Midbrain (tissue), 1 donor: ENCODE results near the gene MS4A6A.
"Not testable (repeated sequence)": the region's sequence is repeated elsewhere in the genome, so short reads cannot be mapped to it uniquely, and the experiment has no call there.

ENCODE experiments used
- DNase-seq: peaks from one replicate; lab custom pipeline; 2025; lab: John Stamatoyannopoulos, UW

The MS4A6A gene, protein sequence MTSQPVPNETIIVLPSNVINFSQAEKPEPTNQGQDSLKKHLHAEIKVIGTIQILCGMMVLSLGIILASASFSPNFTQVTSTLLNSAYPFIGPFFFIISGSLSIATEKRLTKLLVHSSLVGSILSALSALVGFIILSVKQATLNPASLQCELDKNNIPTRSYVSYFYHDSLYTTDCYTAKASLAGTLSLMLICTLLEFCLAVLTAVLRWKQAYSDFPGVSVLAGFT

DNA sequence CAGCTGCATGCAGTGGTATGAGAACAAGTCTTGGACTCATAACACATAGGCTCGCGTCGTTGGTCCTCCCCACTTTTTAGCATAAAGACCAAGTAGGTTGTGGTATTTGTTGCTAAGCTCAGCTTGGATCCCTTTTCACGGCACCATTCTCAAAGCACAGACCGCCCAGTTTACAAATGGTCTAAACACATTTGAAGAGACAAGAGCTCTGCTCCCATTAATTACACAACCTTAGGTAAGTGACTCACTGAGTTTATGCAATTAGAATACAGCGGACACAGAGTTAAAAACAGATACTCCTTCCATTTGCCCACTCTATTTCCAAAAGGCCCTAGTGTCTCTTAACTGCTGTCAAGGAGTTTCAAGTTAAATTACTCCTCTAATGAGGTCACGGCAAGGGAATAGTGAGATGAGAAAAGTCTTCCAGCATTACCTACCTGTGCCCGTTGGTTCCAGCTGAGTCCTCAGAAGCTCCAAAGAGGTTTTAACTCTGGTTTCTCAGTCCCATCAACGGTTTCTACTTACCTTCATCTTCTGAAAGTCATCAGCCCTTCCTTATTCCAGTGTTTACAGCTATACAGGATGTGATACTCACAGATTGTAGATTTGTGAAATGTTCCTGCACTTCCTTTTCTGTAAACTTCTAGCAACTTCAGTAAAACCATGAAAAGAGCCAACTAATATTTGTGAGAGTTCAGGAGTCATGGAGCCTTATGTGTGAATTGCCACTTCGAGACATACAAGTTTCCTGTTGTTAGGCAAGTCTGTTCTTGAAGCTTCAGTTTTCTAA lies at the start of gene MS4A6A:
Gene MS4A6A (minus strand): TSS at position 543 of the 790 bp plus-strand sequence. CDS start 1,356 bp downstream, outside the sequence.
- no peak for DNase-seq

DNA sequence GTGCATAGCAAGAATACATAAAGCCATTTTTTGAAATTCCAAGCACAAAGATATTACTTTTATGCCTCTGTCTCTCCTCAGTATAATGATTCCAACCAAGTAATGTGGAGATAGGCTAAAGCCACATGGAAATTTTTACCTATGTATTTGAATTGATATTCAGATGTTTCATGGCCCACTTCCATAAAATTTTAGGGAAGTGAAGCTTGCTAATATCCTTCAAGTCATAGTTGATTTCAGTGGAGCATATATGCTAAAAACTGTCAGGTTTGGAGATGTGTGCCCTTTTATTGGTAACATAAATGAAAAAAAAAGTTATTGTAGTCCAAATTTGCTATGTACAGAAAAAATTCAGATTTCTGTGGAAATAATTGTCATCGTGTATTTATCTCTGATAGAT lies 47.8 kb upstream of the MS4A6A start:
- no peak for DNase-seq

DNA sequence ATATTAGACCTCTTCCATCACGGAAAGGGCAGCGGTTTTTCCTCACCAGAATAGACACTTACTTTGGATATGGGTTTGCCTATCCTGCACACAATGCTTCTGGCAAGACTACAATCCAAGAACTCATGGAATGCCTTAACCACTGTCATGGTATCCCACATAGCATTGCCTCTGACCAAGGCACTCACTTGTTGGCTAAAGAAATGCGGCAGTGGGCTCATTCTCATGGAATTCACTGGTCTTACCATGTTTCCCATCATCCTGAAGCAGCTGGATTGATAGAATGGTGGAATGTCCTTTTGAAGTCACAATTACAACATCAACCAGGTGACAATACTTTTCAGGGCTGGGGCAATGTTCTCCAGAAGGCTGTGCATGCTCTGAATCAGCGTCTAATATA lies 39.3 kb upstream of the MS4A6A start:
- no peak for DNase-seq

DNA sequence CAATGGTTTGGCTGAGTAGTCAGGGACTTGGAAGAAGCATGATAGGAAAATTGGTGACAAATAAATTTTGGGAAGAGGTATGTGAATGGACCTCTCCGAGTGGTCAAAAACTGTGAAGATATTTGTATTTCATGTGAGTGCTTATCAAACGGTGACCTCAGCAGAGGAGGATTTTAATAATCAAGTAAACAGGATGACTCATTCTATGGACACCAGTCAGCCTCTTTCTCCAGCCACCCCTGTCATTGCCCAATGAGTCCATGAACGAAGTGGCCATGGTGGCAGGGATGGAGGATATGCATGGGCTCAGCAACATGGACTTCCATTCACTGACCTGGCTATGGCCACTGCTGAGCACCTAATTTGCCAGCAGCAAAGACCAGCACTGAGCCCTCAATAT lies 38.8 kb upstream of the MS4A6A start:
- DNase-seq: no peak

DNA sequence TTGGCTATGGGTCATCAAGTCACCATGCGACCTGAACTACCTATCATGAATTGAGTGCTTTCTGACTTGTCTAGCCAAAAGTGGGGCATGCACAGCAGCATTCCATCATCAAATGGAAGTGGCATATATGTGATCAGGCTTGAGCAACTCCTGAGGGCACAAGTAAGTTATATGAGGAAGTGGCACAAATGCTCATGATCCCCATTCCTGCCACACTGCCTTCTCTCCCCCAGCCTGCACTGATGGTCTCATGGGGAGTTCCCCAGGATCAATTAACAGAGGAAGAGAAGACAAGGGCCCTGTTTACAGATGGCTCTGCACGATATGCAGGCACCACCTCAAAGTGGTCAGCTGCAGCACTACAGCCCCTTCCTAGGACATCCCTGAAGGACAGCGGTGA lies 38.3 kb upstream of the MS4A6A start:
- no peak for DNase-seq

DNA sequence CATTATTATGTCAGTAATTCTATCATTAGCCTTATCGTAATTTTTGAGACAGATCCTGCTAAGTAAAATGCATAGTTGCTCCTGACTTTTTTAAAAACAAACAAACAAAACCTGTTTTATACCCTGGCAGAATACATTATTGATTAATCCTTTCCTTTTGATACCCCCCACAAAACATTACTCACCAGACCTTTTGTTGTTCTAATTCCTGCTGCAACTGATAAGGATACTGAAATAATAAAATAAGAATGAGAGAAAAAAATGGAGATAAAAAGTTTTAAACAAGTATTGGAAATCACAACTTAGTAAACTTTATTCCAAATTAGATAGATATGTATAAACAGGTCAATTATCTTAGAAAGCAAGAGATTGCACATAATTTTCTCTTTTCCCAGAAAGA lies 31.5 kb upstream of the MS4A6A start:
- DNase-seq: no peak

DNA sequence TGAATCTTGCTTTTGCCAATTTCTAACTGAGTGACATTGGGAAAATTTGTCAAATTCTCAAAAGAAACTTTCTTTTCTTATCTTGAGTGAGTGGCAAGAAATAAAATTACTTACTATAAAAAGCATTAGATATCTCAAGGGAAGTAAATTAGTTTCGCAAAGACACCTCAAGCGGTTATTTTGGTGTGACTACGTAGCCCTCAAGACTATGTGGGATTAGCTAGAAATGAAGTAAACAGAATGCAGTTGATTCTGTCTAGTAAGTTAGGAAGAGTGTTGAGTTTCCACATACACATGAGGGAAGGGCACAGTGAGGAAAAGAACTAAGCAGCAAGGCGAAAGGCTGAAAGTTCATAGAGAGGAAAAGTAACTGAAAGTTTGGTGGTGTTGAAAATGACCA lies 28.3 kb upstream of the MS4A6A start:
- DNase-seq: no peak

DNA sequence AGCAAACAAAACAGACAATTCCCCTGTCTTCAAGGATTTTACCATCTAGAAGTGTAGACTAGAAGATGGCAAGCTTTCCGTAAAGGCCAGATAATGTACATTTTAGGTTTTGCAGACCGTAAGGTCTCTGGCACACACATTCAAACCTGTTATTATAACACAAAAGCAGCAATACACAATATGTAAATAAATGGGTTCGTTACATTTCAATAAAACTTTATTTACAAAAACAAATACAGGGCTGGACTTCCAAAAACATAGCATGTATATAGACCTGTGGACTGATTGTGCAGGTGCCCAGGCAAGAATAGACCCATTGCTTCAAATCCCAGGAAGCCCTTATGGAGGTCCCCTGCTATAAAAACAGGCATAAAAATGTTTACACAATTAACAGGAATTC lies 27.1 kb upstream of the MS4A6A start:
- no peak for DNase-seq

DNA sequence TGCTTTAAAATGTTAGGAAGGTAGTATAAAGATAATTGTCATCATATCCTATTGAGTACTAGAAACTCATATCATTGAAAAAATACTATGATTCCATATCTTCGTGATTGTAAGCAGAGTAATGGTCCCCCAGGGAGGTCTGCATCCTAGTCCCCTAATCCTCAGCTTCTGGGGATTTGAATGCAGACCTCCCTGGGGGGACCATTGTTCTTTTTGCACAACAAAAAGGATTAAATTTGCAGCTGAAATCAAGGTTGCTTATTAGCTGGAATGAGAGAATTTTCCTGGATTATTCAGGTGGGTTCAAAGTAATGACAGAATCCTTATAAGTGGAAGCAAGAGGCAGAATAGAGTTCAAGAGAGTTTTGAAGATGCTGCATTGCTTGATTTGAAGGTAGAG lies 26.1 kb upstream of the MS4A6A start:
- no peak for DNase-seq

DNA sequence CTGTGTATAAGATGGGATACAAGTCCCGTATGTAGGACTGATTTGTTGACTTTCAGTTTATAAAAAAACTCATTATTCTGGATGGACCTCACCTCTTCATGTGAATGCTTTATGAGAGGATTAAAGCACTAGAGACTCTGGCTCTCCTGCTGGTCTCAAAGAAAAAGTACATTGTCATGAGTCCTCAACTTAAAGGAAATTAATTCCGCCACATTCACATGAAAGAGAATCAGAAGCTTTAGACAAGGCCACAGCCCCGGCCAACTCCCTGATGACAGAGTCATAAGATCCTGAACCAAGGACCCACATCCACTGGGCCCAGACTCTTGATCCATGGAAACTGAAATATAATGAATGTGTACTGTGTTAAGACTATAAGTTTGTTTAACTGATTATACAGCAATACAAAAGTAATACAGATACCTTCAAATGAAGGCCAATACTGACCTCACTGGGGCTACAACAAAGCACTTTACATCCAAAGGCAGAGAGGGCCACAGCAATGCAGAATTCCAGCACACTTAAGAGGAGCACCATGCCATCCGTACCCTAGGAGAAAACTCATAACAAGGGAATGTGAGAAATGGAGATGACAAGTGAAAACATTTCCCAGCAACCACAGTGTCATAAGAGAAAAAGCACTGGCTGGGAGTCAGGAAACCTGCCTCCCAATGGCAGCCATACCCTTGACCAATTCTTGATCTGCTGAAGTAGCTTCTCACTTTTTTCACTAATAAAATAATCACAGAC lies 25.4 kb upstream of the MS4A6A start:
- no peak for DNase-seq

DNA sequence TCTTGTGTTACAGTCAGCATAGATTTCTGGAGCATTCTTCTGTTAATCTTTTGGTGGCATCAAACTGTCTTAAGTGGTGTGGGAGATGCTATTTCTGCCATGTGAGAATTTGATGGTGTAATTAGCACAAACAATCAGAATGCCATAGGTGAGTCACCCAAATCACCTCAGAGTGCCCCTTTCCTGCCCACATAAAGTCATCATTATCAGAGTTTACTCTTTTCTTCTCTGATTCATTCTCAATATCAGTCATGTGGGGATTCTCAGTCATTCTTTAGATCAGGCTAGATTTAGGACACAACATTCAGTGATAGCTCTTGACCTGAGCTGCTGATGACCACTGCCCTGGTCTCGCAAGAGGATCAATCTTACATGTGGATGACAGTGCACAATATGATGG lies 23.7 kb upstream of the MS4A6A start:
- DNase-seq: no peak

DNA sequence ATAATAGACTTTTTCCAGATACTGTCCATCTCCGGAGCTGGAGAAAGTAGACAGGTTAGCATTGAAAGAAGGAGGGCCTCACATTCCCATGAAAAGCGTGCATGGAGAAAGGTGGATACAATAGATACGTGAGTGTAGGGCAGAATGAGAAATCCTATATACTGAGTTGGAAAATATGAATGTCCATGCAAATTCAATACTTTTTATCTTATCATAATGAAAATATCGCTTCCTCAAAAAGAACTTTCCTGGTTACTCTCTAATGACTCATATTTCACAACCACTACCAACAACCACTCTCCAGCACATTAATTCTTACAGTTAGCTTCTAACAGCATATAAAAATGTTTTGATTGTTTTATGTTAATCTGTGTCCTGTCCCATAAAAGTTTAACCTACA lies 22.0 kb upstream of the MS4A6A start:
- no peak for DNase-seq

DNA sequence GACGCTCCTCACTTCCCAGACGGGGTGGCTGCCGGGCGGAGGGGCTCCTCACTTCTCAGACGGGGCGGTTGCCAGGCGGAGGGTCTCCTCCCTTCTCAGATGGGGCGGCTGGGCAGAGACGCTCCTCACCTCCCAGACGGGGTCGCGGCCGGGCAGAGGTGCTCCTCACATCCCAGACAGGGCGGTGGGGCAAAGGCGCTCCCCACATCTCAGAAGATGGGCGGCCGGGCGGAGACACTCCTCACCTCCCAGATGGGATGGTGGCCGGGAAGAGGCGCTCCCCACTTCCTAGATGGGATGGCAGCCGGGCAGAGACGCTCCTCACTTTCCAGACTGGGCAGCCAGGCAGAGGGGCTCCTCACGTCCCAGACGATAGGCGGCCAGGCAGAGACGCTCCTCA lies 18.5 kb upstream of the MS4A6A start:
- not testable (repeated sequence) for DNase-seq

DNA sequence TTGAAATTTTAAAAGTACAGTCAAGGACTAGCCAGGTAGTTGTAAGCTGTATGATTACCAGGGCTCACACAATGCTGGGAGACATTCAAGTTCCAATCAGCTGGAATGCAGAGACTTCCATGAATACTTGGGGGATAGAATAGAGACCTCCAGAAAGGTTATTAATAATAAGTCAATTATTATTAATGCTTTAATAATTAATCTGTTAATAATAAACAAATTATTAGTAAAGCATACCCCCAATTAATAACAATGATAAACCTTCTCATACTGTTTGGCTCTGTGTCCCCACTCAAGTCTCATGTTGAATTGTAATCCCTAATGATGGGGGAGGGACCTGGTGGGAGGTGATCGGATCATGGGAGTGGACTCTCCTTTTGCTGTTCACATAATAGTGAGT lies 14.6 kb upstream of the MS4A6A start:
- DNase-seq: no peak

DNA sequence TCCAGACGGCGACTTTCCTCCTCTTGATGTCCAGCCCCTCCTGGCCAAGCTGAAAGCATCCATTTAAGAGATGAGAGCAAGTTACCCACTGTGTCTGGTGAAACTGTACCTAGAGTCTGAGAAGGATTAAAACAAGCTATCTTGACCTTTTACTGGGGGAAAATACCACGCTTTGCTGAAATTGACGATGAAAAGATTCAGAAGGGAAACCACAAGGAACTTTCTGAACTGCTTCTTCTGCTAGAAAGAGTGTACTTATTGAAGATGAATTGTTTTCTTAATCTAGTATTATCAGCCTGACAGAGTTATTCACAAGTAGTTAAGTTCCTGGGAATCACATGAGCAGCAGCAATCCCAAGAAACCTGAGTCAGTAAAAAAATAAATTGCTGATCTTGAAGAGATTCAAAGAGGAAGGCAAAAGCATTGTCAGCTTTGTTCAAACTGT lies 13.1 kb upstream of the MS4A6A start:
- DNase-seq: no peak

DNA sequence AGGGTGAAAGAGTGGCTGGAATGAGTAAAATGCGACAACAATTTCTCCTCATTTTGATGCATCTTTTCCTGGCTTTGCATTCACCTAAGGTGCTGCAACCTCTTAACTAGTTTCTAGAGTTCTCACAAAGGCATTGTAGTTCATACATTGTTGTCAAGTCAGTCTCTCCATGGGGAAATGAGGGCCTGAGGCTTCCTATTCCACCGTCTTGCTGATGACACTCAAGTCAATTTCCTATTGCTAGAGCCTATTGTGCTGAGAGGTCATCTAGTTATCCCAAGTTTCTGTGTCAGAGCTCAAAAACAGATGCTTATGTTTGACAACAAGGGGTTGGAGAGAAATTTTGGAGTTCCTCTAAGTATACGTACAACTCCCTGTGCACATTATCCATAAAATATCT lies 11.6 kb upstream of the MS4A6A start:
- DNase-seq: no peak

DNA sequence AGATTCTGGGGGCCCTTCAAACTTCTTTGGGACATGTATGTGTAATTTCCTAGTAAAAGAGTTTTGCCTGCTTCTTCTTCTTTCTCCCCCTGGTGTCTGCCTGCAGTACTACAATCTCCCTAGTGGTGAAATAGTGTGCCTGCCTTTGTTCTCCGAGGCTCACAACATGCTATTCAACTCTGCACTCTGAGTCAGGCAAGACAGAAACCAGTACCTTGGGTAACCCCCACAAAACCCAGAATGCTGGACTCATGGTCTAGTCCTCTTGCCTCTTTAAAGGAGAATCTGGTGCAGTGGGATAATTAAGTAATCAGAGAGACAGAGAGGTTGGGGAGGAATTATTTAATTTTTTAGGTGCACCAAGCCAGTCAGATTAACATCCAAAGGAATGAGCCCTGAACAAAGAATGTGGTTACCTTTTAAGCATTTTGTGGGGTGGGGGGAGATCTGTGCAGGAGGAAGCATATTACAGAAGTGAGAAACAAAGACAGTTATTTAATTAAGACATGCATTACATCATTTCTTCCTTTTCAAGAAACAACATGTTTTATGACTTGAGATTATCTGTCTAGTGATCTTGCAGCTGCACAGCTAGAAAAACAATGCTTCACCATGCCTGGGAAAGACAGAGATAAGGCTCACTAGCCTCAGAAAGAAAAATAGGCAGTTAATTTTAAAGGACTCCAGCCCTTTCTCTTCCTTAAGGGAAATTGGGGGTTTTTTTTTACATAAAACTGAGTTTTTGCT lies 11.0 kb upstream of the MS4A6A start:
- peak; percentile 42 for DNase-seq

DNA sequence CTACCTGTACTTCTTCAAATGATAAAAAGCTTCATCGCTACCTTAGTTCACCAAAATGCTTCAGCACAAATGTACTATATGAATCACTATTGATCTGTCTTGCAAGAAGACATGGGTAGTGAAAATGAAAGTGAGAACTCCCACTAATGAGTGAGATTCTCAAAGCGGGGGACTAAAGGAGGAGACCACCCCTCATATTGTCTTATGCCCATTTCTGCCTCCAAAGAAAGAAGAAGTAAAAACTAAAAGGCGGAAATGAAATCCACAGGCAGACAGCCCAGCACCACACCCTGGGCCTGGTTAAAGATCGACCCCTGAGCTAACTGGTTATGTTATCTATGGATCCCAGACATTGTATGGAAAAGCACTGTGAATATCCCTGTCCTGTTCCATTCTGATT lies 9.7 kb upstream of the MS4A6A start:
- DNase-seq: not testable (repeated sequence)

DNA sequence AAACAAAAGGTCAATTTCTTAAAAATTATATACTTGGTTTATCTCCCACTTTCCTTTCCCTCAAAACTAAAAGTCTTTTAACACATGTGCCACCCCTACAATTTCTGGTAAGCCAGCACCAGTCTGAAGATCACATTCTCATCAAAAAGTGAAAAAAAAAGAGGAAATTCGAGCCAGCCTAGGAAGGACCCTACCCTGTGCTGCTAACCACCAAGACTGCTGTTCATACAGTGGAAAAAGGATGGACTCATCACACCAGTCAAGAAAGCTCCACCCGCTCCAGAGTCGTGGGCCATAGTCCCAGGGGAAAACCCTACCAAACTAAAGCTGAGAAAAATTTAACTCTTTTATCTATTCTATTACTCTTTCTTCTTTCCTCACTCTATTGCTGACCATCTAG lies 5.6 kb upstream of the MS4A6A start:
- not testable (repeated sequence) for DNase-seq

DNA sequence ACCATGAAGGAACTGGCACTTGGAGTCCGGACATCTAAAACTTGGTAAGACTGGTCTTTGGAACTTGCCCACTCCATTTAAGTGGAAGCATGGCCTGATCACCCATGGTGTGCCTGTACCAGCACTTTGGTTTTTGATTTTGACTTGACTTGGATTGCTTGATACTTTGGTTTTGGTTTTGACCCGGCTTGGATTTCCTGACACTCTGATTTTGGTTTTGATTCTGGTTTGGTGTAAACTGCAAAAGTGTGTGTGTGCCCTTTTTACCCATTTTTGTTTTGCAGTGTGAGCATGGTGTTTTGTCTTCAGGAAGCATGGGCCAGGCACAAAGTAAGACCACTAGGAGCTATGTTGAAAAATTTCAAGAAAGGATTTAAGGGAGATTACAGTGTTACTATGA lies 3.2 kb upstream of the MS4A6A start:
- not testable (repeated sequence) for DNase-seq

DNA sequence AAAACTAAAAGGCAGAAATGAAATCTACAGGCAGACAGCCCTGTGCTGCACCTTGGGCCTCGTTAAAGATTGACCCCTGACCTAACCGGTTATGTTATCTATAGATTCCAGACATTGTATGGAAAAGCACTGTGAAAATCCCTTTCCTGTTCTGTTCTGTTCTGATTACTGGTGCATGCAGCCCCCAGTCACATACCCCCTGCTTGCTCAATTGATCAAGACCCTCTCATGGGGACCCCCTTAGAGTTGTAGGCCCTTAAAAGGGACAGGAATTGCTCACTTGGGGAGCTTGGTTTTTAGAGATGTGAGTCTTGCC lies 2.6 kb upstream of the MS4A6A start:
- DNase-seq: not testable (repeated sequence)

DNA sequence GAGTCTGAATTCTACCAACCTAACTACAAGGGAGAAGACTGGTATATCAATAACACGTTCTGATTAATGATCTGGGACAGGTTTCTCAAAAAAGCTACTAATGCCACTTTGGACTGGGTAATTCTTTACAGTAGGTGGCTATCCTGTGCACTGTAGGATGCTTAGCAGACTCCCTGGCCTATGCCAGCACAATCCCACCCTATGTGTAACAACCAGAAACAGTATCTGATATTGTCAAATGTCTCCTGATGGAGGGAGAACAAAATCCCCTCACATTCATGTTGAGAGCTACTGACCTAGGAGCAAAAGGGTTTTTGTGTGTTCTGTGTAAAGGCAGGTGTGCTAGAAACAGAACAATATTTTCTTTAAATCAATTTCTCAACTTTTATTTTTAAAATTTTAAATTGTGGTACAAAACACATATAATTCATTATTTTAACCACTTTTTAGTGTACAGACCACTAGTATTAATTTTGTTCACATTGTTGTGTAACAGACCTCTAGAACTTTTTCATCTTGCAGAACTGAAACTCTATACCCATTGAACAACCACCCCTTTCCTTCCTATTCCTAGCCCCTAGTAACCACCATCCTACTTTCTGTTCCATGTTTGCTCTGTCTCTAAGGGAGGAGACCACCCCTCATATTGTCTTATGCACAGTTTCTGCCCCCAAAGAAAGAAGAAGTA lies 2.1 kb upstream of the MS4A6A start:
- DNase-seq: peak; percentile 20
